Measurements from ENCODE around the gene NAA35. TPM values are rescaled to one million over a fixed set of nuclear protein-coding genes. Genes with fewer than 3 reads are reported as not detected.

The NAA35 gene
- total RNA-seq, 1 experiment from 2014 or later: 21.3 TPM

DNA sequence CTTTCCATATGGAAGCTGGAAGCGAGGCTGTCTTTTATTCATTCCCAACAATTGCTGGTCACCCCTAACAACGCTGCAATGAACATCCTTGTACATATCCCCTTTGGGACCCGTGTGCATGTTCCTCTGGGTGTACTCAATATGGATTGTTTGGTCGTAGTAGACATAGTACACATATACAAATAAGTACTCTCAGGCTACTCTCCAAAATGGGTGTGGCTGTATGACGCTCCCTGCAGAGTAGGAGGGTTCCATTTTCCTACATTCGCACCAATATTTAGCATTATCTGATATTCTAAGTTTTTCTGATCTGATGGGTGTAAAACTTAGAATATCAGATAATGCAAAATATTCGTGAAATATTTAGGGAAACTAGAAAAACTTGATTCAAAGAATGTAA, 23.2 kb upstream of the NAA35 start:
- TF ChIP-seq POLR2AphosphoS5 (IDR thresholded peaks at IDR 0.05; ENCODE audit: low read depth, low read length) (no peak), TCF7L2 (IDR thresholded peaks at IDR 0.05; ENCODE audit: low read depth, low read length) (no peak), SIN3A (IDR thresholded peaks at IDR 0.05; ENCODE audit: borderline replicate concordance, insufficient read depth, low read depth, low read length) (no peak)
- TF ChIP-seq, protein P1, sequence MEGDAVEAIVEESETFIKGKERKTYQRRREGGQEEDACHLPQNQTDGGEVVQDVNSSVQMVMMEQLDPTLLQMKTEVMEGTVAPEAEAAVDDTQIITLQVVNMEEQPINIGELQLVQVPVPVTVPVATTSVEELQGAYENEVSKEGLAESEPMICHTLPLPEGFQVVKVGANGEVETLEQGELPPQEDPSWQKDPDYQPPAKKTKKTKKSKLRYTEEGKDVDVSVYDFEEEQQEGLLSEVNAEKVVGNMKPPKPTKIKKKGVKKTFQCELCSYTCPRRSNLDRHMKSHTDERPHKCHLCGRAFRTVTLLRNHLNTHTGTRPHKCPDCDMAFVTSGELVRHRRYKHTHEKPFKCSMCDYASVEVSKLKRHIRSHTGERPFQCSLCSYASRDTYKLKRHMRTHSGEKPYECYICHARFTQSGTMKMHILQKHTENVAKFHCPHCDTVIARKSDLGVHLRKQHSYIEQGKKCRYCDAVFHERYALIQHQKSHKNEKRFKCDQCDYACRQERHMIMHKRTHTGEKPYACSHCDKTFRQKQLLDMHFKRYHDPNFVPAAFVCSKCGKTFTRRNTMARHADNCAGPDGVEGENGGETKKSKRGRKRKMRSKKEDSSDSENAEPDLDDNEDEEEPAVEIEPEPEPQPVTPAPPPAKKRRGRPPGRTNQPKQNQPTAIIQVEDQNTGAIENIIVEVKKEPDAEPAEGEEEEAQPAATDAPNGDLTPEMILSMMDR (IDR thresholded peaks at IDR 0.05): no peak
- TF ChIP-seq, protein P2, sequence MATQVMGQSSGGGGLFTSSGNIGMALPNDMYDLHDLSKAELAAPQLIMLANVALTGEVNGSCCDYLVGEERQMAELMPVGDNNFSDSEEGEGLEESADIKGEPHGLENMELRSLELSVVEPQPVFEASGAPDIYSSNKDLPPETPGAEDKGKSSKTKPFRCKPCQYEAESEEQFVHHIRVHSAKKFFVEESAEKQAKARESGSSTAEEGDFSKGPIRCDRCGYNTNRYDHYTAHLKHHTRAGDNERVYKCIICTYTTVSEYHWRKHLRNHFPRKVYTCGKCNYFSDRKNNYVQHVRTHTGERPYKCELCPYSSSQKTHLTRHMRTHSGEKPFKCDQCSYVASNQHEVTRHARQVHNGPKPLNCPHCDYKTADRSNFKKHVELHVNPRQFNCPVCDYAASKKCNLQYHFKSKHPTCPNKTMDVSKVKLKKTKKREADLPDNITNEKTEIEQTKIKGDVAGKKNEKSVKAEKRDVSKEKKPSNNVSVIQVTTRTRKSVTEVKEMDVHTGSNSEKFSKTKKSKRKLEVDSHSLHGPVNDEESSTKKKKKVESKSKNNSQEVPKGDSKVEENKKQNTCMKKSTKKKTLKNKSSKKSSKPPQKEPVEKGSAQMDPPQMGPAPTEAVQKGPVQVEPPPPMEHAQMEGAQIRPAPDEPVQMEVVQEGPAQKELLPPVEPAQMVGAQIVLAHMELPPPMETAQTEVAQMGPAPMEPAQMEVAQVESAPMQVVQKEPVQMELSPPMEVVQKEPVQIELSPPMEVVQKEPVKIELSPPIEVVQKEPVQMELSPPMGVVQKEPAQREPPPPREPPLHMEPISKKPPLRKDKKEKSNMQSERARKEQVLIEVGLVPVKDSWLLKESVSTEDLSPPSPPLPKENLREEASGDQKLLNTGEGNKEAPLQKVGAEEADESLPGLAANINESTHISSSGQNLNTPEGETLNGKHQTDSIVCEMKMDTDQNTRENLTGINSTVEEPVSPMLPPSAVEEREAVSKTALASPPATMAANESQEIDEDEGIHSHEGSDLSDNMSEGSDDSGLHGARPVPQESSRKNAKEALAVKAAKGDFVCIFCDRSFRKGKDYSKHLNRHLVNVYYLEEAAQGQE (IDR thresholded peaks at IDR 0.05; ENCODE audit: insufficient read depth in 1 of 2, low read depth in 2 of 2, low read length in 1 of 2): no peak
- no TSS peak for BruUV-seq (replicated peaks)
- no peak overlapping the region for H3K4me3 ChIP-seq (ENCODE audit: low read depth in 2 of 2, low read length in 2 of 2)
- H3K4me1 ChIP-seq (ENCODE audit: control insufficient read depth, insufficient read depth, low read length): no peaks in the 10 kb centered on the region
- intact Hi-C loops (cut with micrococcal nuclease; ENCODE audit: unreplicated experiment) (no loop called here), in situ Hi-C loops (cut with HindIII; ENCODE audit: low pct_unique_long_range_greater_than_20kb, low sequenced_read_pairs) (no loop called here)
- H3K9me3 ChIP-seq (ENCODE audit: control insufficient read depth, insufficient read depth, low read depth, low read length): no peaks in the 10 kb centered on the region
- ChIA-PET POLR2A (no interaction called here), CTCF (no interaction called here)
- H3K27ac ChIP-seq (ENCODE audit: low read length): no peak overlapping the region
- H3K36me3 ChIP-seq (ENCODE audit: control insufficient read depth, insufficient read depth, low read length): no peaks in the 10 kb centered on the region
- H3K27me3 ChIP-seq (ENCODE audit: control insufficient read depth, insufficient read depth, low read length): no peaks in the 10 kb centered on the region
- ATAC-seq (no peak), DNase-seq (ENCODE audit: low read depth, low spot score) (no peak)

DNA sequence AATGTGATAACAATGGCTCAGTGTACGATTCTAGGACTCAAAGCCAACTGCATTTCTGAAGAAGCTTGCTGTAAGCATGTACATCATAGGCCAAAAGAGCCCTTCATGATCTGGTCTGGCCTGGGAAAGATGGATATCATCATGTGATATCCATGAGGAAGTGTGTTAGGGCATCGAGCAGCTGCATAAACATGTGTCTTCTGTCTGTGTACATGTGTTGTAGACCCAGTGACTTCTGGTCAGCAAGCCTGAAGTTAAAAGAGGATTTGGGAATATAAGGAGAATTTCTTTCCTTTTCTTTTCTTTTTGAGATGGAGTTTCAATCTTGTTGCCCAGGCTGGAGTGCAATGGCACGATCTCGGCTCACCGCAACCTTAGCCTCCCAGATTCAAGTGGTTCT, 15.5 kb upstream of the NAA35 start:
- no TSS peak for BruUV-seq (replicated peaks)
- Histone ChIP-seq H3K27me3 (ENCODE audit: control insufficient read depth, insufficient read depth, low read length) (peaks cover 8% of the 10 kb centered on the region), H3K36me3 (ENCODE audit: control insufficient read depth, insufficient read depth, low read length) (no peaks in the 10 kb centered on the region), H3K27ac (ENCODE audit: low read length) (no peak overlapping the region), H3K4me3 (ENCODE audit: low read depth in 2 of 2, low read length in 2 of 2) (no peak overlapping the region), H3K9me3 (ENCODE audit: control insufficient read depth, insufficient read depth, low read depth, low read length) (no peaks in the 10 kb centered on the region), H3K4me1 (ENCODE audit: control insufficient read depth, insufficient read depth, low read length) (no peaks in the 10 kb centered on the region)
- DNase-seq (ENCODE audit: low read depth, low spot score): no peak
- intact Hi-C loops (cut with micrococcal nuclease; ENCODE audit: unreplicated experiment) (no loop called here), in situ Hi-C loops (cut with HindIII; ENCODE audit: low pct_unique_long_range_greater_than_20kb, low sequenced_read_pairs) (no loop called here)
- TF ChIP-seq POLR2AphosphoS5 (IDR thresholded peaks at IDR 0.05; ENCODE audit: low read depth, low read length) (no peak), TCF7L2 (IDR thresholded peaks at IDR 0.05; ENCODE audit: low read depth, low read length) (no peak), SIN3A (IDR thresholded peaks at IDR 0.05; ENCODE audit: borderline replicate concordance, insufficient read depth, low read depth, low read length) (no peak)
- TF ChIP-seq, protein P2 (IDR thresholded peaks at IDR 0.05; ENCODE audit: insufficient read depth in 1 of 2, low read depth in 2 of 2, low read length in 1 of 2): no peak
- TF ChIP-seq, protein P1 (IDR thresholded peaks at IDR 0.05): no peak
- ChIA-PET POLR2A (interaction anchor here (0.6 kb wide), 1 partner anchor 37 kb away, joined by 3 read pairs; no protein-coding TSS in a partner anchor), CTCF (no interaction called here)
- ATAC-seq: no peak

Measured in Panc1 (cell line).